Mammary epithelial cell (primary cell): ENCODE results near the gene SMARCD3.

Source experiments
- EZH2 ChIP-seq: IDR thresholded peaks from 2 replicates; pipeline ENCODE4 v1.6.1; 2012; ENCODE audit warnings: low read length, inconsistent platforms, borderline replicate concordance
- TF ChIP-seq, protein P1 (sequence below), 2 donors: IDR thresholded peaks in 1 of 2; conservative IDR thresholded peaks in 1 of 2; 2 replicates each; pipeline ENCODE4 v1.5.1; 2011 to 2012; ENCODE audit warnings: inconsistent platforms in 2 of 2, low read length in 2 of 2, mild to moderate bottlenecking in 2 of 2, control low read depth in 1 of 2, low read depth in 1 of 2; ENCODE audit not compliant: insufficient read depth in 1 of 2; ENCODE audit errors: extremely low read depth in 1 of 2

DNA sequence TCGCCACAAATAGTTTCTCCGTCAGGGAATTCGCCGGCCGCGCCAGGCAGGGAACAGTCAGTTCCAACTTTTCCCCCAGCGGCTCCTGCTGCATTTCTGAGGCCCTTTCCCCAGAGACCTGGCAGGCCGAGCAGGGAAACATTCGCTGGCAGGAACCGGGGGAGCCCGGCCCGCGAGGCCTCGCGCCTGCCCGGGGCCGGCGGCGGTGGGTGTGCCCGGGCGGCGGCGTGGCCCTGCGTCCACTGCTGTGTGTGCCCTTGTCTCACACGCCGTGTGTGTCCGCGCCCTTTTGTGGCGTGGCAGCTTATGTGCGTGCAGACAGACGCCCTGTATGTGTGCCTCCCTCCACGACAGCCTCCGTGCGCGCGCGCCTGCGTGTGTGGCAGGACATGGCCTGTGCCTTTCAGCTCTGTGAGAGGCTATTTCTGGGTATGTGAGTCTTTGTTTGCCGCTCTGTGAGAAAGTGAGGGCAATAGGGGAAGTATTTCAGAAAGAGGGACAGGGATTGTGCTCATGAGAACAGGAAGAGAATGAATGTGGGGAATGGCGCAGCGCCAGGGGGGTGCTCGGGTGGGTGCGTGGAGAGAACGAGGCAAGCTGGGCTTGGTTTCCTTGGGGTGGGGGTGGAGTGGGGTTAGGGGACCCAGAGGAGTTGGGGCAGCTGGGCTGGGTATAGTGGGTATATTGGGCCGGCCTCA is 689 bp upstream of the SMARCD3 start:
- TF ChIP-seq, protein P1, sequence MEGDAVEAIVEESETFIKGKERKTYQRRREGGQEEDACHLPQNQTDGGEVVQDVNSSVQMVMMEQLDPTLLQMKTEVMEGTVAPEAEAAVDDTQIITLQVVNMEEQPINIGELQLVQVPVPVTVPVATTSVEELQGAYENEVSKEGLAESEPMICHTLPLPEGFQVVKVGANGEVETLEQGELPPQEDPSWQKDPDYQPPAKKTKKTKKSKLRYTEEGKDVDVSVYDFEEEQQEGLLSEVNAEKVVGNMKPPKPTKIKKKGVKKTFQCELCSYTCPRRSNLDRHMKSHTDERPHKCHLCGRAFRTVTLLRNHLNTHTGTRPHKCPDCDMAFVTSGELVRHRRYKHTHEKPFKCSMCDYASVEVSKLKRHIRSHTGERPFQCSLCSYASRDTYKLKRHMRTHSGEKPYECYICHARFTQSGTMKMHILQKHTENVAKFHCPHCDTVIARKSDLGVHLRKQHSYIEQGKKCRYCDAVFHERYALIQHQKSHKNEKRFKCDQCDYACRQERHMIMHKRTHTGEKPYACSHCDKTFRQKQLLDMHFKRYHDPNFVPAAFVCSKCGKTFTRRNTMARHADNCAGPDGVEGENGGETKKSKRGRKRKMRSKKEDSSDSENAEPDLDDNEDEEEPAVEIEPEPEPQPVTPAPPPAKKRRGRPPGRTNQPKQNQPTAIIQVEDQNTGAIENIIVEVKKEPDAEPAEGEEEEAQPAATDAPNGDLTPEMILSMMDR (conservative IDR thresholded peaks at IDR 0.05 in 1 of 2, IDR thresholded peaks at IDR 0.05 in 1 of 2; ENCODE audit: extremely low read depth in 1 of 2, insufficient read depth in 1 of 2, low read depth in 1 of 2, low read length in 2 of 2): no peak
- no peak for TF ChIP-seq EZH2
